Pons (tissue), 1 donor: ENCODE measurements around the gene TMPRSS9.

ENCODE experiments used
- DNase-seq: peaks from one replicate; pipeline ENCODE4 v3.0.0-alpha.2; 2016; ENCODE audit warnings: low spot score

The TMPRSS9 gene

DNA sequence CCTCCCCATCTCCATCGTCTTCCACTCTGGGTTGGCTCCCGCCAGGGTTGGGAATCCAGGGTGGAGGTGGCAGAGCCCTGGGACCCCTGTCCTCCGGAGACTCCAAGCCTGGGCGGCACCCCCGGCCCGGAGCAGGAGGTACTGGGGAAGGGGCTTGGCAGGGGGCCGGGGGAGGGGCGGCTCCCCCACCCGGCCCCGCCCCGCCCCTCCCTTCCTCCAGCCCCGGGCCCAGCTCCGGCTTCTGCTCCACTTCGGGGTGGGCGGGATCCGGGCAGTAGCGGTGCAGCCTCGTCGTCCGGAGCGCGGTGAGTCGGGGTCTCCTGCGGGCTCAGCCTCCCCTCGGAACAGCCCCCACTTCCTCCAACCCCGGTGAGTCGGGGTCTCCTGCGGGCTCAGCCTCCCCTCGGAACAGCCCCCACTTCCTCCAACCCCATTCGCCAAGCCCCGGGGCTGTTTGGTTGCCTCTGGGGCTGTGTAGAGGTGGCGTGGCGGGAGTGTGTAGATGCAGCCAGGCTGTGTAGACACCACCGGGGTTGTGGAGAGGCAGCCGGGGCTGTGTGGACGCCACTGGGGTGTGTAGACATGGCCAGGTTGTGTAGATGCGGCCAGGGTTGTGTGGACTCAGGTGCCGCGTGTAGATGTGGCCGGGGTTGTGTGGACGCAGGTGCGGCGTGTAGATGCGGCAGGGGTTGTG, at the start of gene TMPRSS9:
TMPRSS9 (plus strand) TSS at position 274 of the 694 bp plus-strand sequence. CDS start 29,521 bp downstream, outside the sequence.
- DNase-seq = no peak

DNA sequence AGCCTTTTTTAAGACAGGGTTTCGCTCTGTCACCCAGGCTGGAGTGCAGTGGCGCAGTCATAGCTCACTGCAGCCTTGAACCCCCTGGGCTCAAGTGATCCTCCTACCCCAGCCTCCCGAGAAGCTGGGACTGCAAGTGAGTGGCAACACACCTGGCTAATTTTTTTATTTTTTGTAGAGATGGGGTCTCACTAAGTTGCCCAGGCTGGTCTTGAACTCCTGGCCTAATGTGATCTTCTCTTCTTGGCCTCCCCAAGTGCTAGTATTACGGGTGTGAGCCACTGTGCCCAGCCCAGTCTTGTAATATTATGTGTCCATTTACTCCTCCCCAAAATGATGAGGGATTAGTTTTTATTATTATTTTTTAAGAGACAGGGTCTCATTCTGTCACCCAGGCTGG, 49.0 kb upstream of the TMPRSS9 start:
- DNase-seq = no peak

GRCh38 chr19:2312820-2313501, 47.1 kb upstream of the TMPRSS9 start:
- DNase-seq = no peak

DNA sequence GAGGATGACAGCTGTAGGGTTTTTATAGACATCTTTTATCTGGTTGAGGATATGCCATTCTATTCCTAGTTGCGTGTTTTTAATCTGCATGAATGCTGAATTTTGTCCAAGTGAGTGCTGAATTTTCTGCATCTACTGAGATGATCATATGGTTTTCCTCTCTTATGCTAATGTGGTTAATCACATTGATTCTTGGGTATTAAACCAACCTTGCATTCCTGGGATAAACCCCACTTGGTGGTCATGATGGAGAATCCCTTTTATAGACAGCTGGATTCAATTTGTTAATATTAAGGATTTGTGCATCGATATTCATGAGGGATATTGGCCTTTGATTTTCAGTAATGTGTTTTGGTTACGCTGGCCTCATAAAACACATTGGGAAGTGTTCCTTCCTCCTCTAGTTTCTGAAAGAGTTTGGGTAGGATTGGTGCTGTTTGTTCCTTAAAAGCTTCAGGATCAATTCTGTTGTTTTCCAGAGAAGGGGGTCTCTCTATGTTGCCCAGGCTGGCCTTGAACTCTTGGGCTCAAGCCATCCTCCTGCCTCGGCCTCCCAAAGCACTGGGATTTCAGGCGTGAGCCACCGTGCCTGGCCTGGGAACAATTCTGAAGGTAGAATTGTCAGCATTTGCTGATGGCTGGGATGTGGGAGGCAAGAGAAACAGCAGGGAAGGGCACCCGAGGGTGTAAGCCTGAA, 44.8 kb upstream of the TMPRSS9 start:
- DNase-seq = no peak

GRCh38 chr19:2315818-2316353, 44.2 kb upstream of the TMPRSS9 start:
- DNase-seq = peak; percentile 78

GRCh38 chr19:2317300-2317699, 42.8 kb upstream of the TMPRSS9 start:
- DNase-seq = no peak

DNA sequence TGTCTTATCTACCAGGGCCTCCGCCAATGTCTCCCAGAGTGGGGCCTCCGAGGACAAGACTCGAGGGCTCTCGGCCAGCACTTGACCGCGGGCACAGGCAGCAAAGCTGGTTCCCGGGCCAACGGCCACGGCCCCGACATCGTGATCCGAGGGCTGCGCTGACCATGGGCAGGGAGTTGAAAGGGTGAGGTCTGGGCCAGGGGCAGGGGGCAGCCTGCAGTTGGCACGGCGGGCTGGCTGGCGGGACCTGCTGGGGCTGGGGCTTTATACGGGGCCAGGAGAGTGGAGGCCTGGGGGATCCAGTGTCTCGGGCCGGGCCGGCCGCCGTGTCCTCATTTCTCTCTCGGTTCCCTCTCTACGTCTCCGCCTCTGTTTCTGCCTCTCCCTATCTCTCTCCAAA, 42.3 kb upstream of the TMPRSS9 start:
- no peak for DNase-seq

- no peak for DNase-seq
Observed at GRCh38 chr19:2318923-2319322, 41.1 kb upstream of the TMPRSS9 start.

DNA sequence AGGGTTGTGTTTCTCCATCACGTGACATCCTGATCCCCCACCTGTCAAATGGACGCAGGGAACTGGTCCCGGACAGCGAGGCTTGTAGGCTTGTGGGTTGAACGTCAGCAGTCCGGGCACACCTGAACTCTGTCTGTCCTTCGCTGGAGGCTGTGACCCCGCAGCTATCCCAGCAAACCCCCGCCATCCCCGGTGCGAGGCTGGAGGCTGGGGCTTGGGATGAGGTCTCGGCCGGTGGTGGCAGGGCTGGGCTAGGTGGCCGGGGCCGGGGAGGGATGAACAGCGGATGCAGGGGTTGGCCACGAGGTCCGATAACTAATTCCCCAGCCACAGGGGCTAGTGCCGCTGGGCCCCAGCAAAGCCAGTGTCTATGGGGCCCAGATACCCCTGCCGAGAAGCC, 40.5 kb upstream of the TMPRSS9 start:
- no peak for DNase-seq

GRCh38 chr19:2320049-2320448, 40.0 kb upstream of the TMPRSS9 start:
- DNase-seq = no peak

- DNase-seq = no peak
Observed at GRCh38 chr19:2320939-2321338, 39.1 kb upstream of the TMPRSS9 start.

GRCh38 chr19:2321565-2322283, 38.3 kb upstream of the TMPRSS9 start:
- DNase-seq = no peak

DNA sequence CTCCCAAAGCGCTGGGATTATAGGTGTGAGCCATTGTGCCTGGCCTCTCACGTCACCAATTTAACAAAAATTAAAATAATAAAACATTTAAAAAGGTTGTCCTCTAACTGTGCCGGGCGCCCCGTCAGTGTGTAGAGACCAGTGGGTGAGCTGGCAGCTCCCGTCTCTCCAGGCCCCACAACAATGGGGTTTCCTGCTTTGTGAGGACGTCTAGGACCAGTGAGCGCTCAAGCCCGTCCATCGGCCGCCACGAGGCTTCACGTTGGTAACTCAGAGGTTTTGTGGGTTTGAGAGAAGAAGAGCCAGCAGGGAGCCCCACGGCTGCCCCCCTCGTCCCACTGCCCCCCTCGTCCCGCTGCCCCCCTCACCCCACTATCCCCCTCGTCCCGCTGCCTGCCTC, 36.4 kb upstream of the TMPRSS9 start:
- DNase-seq = no peak

DNA sequence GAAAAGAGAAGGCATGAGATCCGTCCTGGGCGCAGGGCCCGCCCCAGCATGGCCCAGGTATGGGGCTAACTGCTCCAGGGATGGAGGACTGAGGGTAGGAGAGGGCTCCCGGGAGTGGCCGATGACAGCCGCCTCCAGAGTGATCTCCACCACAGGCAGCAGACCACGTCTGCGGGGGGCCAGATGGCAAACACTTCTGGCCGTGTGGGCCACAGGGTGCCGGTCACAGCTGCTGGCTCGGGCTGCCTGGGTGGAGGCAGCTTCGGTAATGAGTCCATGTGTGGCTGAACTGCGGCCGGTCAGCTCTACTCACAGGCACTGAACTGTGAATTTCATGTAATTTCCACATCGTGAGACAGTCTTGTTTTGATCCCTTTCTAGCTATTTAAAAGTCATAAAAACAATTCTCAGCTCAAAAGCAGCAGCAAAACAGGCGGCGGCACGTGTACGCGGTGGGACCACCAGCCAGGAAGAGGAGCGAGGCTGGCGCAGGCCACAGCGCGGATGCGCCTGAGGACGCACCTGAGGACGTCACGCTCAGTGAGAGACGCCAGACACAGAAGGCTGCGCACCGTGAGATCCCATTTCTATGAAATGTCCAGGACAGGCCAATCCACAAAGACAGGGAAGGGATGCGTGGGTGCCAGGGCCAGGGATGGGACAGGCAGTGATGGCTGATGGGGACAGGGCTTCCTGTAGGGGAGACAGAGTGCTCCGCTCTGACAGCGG, 35.7 kb upstream of the TMPRSS9 start:
- no peak for DNase-seq

DNA sequence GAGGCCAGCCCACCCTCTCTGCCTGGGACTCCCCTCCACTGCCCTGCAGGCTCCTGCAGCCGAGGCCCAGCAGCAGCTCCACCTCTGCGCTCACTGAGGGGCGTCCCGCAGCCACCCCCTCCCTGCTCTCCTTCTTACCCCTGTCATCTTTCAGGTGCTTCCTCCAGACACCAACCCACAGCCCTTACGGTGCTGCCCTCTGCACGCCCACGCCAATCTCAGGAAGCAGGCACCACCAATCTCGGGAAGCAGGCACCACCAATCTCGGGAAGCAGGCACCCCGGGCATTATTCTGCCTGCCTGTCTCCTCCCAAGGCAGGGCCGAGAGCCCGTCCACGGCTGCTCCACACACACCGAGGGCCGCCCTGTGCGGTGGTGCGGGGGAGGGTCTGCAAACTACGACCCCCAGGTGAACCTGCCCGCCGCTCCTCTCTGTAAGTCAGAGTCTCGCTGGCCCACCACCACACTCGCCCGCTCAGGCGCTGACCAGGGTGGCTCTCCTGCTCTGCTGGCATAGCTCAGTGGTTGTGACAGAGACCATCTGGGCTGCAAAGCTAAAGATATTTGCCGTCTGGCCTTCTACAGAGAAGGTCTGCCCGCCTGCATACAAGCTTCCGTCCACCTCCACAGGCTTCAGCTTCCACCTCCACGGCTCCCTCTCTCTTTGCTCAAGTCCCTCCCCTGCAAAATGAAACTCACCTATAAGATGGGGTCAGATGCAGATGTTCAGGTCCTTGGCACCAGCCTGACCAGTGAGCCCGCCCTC, 34.6 kb upstream of the TMPRSS9 start:
- DNase-seq = no peak

- peak; percentile 65 for DNase-seq
Observed at GRCh38 chr19:2326699-2327360, 33.2 kb upstream of the TMPRSS9 start.

DNA sequence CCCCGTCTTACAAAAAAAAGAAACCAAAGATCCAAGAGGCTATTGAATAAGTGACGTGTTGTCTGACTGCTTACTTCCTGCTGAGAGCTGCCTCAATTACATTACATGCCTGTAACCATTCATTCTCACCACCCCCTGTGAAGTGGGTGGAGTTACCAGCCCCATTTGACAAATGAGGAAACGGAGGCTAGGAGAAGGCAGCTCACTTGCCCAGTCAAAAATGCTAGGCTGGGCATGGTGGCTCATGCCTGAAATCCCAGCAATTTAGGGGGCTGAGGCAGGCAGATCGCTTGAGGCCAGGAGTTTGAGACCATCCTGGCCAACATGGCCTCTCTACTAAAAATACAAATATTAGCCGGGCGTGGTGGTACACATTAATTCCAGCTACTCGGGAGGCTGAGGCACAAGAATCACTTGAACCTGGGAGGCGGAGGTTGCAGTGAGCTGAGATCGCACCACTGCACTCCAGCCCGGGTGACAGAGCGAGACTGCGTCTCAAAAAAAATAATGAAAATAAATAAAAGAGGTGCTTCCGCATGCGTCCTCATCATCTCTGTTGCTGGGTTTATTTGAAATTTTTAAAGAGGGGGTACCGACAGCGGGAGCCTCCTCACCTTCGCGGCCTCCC, 32.2 kb upstream of the TMPRSS9 start:
- DNase-seq = peak; percentile 67

DNA sequence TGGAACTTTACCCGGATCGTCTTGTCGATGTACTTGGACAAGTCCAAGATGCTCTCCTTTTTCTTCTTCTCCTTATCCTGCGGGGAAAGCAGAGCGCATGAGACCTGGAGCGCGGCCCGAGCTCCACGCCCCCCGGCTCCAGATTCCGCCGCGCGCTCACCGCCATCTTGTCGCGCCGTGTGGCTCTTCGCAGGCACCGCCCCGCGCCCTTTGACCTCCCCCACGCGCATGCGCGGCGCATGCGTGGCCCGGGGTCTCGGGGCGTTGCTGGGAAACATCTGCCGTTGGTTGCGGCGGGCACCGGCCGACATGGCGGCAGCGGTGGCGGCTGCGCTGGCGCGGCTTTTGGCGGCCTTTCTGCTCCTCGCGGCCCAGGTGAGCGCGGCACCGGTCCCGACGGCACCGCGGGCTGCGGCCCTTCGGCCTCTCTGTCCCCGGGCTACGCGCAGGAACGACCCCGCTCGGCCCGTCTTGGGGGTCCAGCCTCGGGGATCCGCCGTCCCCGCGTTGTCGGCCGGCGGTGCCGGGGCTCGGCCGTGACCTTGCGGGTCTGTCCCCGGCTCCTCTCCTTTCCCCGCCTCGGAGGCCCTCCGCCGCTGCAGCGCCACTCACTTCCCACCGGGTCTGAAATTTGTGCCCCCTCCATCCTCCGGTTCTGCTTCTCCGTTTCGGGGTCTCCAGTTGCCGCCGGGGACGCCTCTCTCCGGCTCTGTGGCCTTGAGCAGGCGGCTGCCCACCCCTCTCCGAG, 31.5 kb upstream of the TMPRSS9 start, which contains the start of the genes LSM7 and SPPL2B:
LSM7 (minus strand) TSS at position 186 of the 748 bp plus-strand sequence; CDS start at position 166, 20 bp downstream.
SPPL2B (plus strand) TSS at position 284 of the 748 bp plus-strand sequence; CDS start at position 310, 26 bp downstream.
- DNase-seq = peak; percentile 84

- DNase-seq = no peak
Observed at GRCh38 chr19:2329149-2329478, 31.0 kb upstream of the TMPRSS9 start.
